ENCODE measurements around the gene MAEA. TPM values are rescaled to one million over a fixed set of nuclear protein-coding genes. Genes with fewer than 3 reads are reported as not detected.

Gene MAEA
- total RNA-seq, 2 experiments from 2014 or later, result 25.2 to 29.4 TPM

DNA sequence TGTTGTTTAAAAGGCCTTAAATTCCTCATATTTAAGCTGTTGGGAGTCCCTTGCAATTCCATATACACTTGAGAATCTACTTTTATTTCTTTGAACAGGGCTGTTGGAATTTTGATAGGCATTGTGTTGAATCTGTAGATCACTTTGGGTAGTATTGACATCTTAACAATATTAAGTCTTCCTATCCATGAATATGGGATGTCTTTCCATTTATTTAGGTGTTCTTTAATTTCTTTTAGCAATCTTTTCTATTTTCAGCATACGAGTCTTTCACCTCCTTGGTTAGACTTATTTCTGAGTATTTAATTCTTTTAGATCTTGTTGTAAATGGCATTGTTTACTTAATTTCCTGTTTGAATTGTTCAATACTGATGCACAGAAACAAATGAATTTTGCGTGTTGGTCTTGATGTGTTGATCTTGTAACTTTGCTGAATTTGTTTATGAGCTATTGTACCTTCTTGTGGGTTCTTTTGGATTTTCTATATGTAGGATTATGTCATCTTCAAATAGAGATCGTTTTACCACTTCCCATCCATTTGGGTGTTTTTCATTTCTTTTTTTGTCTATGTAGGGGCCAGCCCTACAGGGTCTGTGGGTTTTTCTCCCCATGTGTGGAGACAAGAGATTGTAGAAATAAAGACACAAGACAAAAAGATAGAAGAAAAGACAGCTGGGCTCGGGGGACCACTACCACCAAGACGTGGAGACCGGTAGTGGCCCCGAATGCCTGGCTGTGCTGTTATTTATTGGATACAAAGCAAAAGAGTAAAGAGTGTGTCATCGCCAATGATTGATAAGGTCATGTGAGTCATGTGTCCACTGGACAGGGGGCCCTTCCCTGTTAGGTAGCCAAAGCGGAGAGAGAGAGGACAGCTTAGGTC lies 22.6 kb upstream of the MAEA start:
- Mint-ChIP-seq H3K4me3 (peak overlapping the region; percentile 58), H3K27me3 (ENCODE audit: low read depth) (no peaks in the 10 kb centered on the region), H3K27ac (peak overlapping the region; percentile 65), H3K4me1 (ENCODE audit: low read depth) (peaks cover 10% of the 10 kb centered on the region), H3K9me3 (no peaks in the 10 kb centered on the region), H3K36me3 (ENCODE audit: low read depth) (no peaks in the 10 kb centered on the region)
- intact Hi-C loops (cut with micrococcal nuclease), result loop anchor here (1.0 to 5.0 kb wide), 3 partner anchors 18 to 525 kb away; partner anchors contain the start of genes CTBP1 and FGFRL1
- CTCF ChIA-PET, result interaction anchor here (0.6 to 3.0 kb wide), 18 partner anchors 10 to 524 kb away, joined by 3 to 46 read pairs (median 6); partner anchors contain the start of genes CTBP1, MAEA and SPON2
- no peak for DNase-seq

DNA sequence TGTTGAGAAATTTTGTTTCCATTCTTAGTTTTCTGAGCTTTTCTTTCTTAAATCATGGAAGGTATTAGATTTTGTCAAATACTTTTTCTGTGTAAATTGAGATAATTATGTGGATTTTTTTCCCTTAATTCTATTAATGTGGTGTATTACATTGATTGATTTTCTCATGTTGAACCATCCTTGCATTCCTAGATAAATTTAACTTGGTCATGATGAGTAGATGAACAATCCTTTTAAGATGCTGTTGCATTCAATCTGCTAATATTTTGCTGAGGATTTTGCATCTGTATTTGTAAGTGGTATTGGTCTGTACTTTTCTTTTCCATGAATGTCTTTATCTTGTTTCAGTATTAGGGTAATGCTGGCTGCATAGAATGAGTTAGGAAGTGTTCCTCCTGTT lies 20.5 kb upstream of the MAEA start:
- Mint-ChIP-seq H3K36me3 (ENCODE audit: low read depth) (no peaks in the 10 kb centered on the region), H3K4me1 (ENCODE audit: low read depth) (peaks cover 10% of the 10 kb centered on the region), H3K27ac (no peak overlapping the region), H3K27me3 (ENCODE audit: low read depth) (no peaks in the 10 kb centered on the region), H3K9me3 (no peaks in the 10 kb centered on the region), H3K4me3 (no peak overlapping the region)
- CTCF ChIA-PET, result interaction anchor here (1.0 to 3.0 kb wide), 16 partner anchors 15 to 153 kb away, joined by 3 to 46 read pairs (median 6); partner anchors contain the start of genes CTBP1, MAEA and UVSSA
- intact Hi-C loops (cut with micrococcal nuclease), result loop anchor here (5.0 kb wide), 2 partner anchors 257 to 527 kb away; partner anchors contain the start of gene FGFRL1
- no peak for DNase-seq

GRCh38 chr4:1271686-1272085 lies 18.0 kb upstream of the MAEA start:
- Mint-ChIP-seq H3K36me3 (ENCODE audit: low read depth) (no peaks in the 10 kb centered on the region), H3K4me1 (ENCODE audit: low read depth) (peaks cover 10% of the 10 kb centered on the region), H3K9me3 (no peaks in the 10 kb centered on the region), H3K27me3 (ENCODE audit: low read depth) (no peaks in the 10 kb centered on the region), H3K27ac (no peak overlapping the region), H3K4me3 (no peak overlapping the region)
- intact Hi-C loops (cut with micrococcal nuclease), result no loop called here
- no peak for DNase-seq
- CTCF ChIA-PET, result no interaction called here

- no peaks in the 10 kb centered on the region for H3K9me3 Mint-ChIP-seq
- no peaks in the 10 kb centered on the region for H3K4me1 Mint-ChIP-seq (ENCODE audit: low read depth)
- no peak overlapping the region for H3K27ac Mint-ChIP-seq
- H3K4me3 Mint-ChIP-seq, result no peak overlapping the region
- CTCF ChIA-PET, result no interaction called here
- no peaks in the 10 kb centered on the region for H3K27me3 Mint-ChIP-seq (ENCODE audit: low read depth)
- no peak for DNase-seq
- no peaks in the 10 kb centered on the region for H3K36me3 Mint-ChIP-seq (ENCODE audit: low read depth)
- intact Hi-C loops (cut with micrococcal nuclease), result no loop called here
Measured at GRCh38 chr4:1274871-1275270, 14.8 kb upstream of the MAEA start.

DNA sequence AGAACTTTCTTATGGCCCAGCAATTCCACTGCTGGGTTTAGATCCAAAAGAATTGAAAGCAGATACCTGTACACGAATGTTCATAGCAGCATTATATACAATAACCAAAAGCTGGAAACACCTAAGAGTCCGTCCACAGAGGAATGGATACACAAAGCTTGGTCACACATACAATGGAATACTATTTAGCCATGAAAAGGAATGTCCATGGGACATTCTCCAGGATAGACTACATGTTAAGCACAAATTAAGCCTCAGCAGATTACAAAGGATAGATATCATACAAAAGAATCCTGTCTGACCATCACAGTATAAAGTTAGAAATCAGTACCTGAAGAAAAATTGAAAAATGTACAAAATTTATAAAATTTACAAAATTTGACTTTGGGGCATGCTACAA lies 12.7 kb upstream of the MAEA start:
- Mint-ChIP-seq H3K36me3 (ENCODE audit: low read depth) (no peaks in the 10 kb centered on the region), H3K9me3 (no peaks in the 10 kb centered on the region), H3K4me1 (ENCODE audit: low read depth) (no peaks in the 10 kb centered on the region), H3K27ac (no peak overlapping the region), H3K4me3 (no peak overlapping the region), H3K27me3 (ENCODE audit: low read depth) (no peaks in the 10 kb centered on the region)
- CTCF ChIA-PET, result interaction anchor here (1.4 kb wide), 1 partner anchor 9 kb away, joined by 7 read pairs; no protein-coding TSS in a partner anchor
- intact Hi-C loops (cut with micrococcal nuclease), result no loop called here
- DNase-seq, result no peak

GRCh38 chr4:1277667-1278665 lies 11.7 kb upstream of the MAEA start:
- CTCF ChIA-PET, result interaction anchor here (0.6 to 1.4 kb wide), 5 partner anchors 9 to 72 kb away, joined by 3 to 7 read pairs (median 3); no protein-coding TSS in a partner anchor
- no peaks in the 10 kb centered on the region for H3K27me3 Mint-ChIP-seq (ENCODE audit: low read depth)
- no peaks in the 10 kb centered on the region for H3K9me3 Mint-ChIP-seq
- DNase-seq, result no peak
- H3K4me3 Mint-ChIP-seq, result no peak overlapping the region
- intact Hi-C loops (cut with micrococcal nuclease), result loop anchor here (1.0 kb wide), 1 partner anchor 73 kb away; no protein-coding TSS in a partner anchor
- no peaks in the 10 kb centered on the region for H3K36me3 Mint-ChIP-seq (ENCODE audit: low read depth)
- H3K4me1 Mint-ChIP-seq (ENCODE audit: low read depth), result no peaks in the 10 kb centered on the region
- no peak overlapping the region for H3K27ac Mint-ChIP-seq

DNA sequence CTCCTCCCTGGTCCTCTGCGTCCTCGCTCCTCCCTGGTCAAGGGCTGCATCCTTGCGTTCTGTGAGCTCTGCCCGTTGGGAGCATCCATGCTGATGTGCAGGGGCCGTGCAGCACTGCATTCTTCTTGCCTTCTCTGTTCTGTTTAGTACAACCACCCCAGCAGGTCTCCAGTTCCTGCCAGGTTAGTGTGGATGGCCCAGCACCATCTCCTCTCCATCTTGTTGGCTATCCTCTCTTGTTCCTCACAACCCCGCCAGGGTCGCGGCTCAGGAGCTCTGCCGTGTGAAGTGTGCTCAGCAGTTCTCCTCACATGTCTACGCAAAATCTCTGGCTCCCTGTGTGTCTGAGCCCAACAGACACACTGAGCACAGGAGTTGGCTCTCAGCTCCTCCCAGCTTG lies 10.4 kb upstream of the MAEA start:
- Mint-ChIP-seq H3K27ac (no peak overlapping the region), H3K27me3 (ENCODE audit: low read depth) (no peaks in the 10 kb centered on the region), H3K4me1 (ENCODE audit: low read depth) (no peaks in the 10 kb centered on the region), H3K9me3 (no peaks in the 10 kb centered on the region), H3K4me3 (no peak overlapping the region), H3K36me3 (ENCODE audit: low read depth) (no peaks in the 10 kb centered on the region)
- no peak for DNase-seq
- CTCF ChIA-PET, result interaction anchor here (1.3 kb wide), 1 partner anchor 11 kb away, joined by 4 read pairs; no protein-coding TSS in a partner anchor
- intact Hi-C loops (cut with micrococcal nuclease), result no loop called here

GRCh38 chr4:1283711-1284110 lies 6.0 kb upstream of the MAEA start:
- Mint-ChIP-seq H3K27me3 (ENCODE audit: low read depth) (no peaks in the 10 kb centered on the region), H3K36me3 (ENCODE audit: low read depth) (no peaks in the 10 kb centered on the region), H3K27ac (no peak overlapping the region), H3K4me1 (ENCODE audit: low read depth) (peaks cover 4% of the 10 kb centered on the region), H3K9me3 (peaks cover 3% of the 10 kb centered on the region), H3K4me3 (no peak overlapping the region)
- intact Hi-C loops (cut with micrococcal nuclease), result no loop called here
- CTCF ChIA-PET, result interaction anchor here (1.4 to 4.7 kb wide), 3 partner anchors 15 to 152 kb away, joined by 5 to 54 read pairs (median 6); no protein-coding TSS in a partner anchor
- DNase-seq, result no peak

DNA sequence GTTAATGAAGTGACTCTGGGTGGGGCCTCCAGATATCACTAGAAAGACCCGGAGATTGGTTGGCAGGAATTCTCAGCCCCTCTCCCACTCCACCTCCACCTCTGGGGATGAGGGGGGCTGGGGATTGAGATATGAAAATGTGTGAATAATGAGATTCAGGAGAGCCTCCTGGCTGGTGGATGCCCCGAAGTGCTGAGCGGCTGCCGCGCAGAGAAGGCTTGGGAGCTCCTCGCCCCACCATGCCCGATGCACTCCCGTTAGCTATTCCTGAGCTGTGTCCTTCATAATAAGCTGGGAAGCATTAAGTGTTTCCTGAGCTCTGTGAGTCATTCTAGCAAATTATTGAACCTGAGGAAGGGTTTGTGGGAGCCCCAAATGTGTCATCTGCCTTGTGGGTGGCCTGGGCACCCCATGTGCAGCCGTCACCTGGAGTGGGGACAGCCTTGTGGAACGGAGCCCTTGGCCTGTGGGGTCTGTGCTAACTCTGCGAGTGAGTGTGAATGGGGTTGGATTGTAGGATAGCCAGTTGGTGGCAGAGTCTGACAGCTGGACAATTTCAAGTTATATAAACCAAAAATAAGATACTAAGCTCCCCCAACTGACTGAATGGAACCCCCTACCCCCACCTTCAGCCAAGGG lies 4.4 kb upstream of the MAEA start:
- Mint-ChIP-seq H3K27me3 (ENCODE audit: low read depth) (no peaks in the 10 kb centered on the region), H3K4me1 (ENCODE audit: low read depth) (peaks cover 4% of the 10 kb centered on the region), H3K4me3 (no peak overlapping the region), H3K27ac (no peak overlapping the region), H3K9me3 (peaks cover 3% of the 10 kb centered on the region), H3K36me3 (ENCODE audit: low read depth) (no peaks in the 10 kb centered on the region)
- intact Hi-C loops (cut with micrococcal nuclease), result loop anchor here (5.0 kb wide), 1 partner anchor 437 kb away; the partner anchor contains the start of genes TACC3 and TMEM129
- no peak for DNase-seq
- CTCF ChIA-PET, result interaction anchor here (0.7 to 4.7 kb wide), 8 partner anchors 16 to 154 kb away, joined by 3 to 54 read pairs (median 4); partner anchors contain the start of gene UVSSA

DNA sequence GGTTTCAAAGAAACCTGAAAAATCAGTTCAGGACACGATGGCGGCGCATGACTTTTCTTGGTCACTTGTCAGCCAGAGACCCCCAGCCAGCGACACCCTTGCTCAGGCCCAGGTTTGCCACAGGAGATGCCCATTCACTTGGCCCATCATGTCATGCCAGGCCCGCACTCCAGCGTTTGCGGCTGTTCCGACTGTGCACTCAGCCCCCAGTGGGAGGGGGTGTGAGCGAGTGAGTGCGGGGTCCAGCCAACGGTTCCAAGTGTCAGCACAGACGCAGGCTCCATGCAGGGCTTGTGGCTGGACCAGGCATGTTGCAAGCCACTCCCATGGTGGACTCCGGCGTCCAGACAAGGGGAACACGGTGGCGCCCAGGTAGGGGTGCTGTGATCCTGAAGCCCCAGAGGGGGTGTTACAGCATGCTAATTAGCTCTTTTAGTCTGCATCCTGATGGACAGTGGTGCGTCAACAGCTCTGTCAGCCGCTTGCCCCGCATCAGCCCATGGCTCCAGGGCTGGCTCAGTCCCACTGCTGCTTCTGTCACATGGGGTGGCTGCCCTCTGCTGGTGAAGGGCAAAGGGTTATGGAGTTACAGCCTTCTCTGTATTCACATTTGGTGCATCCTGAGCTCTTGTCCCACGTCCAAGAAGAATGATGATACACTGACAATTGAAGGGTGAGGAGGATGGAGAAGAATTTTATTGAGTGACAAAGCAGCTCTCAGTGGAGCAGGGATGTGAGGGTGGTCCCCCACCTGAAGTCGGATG lies 3.7 kb upstream of the MAEA start:
- Mint-ChIP-seq H3K36me3 (ENCODE audit: low read depth) (no peaks in the 10 kb centered on the region), H3K27me3 (ENCODE audit: low read depth) (no peaks in the 10 kb centered on the region), H3K27ac (no peak overlapping the region), H3K4me3 (no peak overlapping the region), H3K4me1 (ENCODE audit: low read depth) (peaks cover 7% of the 10 kb centered on the region), H3K9me3 (peaks cover 3% of the 10 kb centered on the region)
- intact Hi-C loops (cut with micrococcal nuclease), result loop anchor here (1.0 to 5.0 kb wide), 2 partner anchors 156 to 436 kb away; partner anchors contain the start of genes TACC3 and TMEM129
- peak; percentile 69 for DNase-seq
- CTCF ChIA-PET, result interaction anchor here (0.7 to 4.7 kb wide), 13 partner anchors 17 to 154 kb away, joined by 3 to 54 read pairs (median 4); partner anchors contain the start of gene UVSSA

All from activated naive CD4-positive, alpha-beta T cell treated with anti-CD3 and anti-CD28 coated beads for 36 hours (primary cell).